BJ (cell line): Measurements from ENCODE around the gene TANGO2. TPM values are rescaled to one million over a fixed set of nuclear protein-coding genes. Genes with fewer than 3 reads are reported as not detected.

ENCODE experiments used
- CTCF ChIA-PET: fragments of 350-600 bp; formaldehyde crosslinking; extraction: SDS; loops from one replicate; lab custom pipeline; 2021; ENCODE audit warnings: antibody characterized with exemption, inconsistent platforms; lab: Yijun Ruan, JAX
- POLR2A ChIA-PET: fragments of 300-600 bp; sonication (Branson Sonifier 250); formaldehyde crosslinking; extraction: SDS; loops from one replicate; lab custom pipeline; 2021; ENCODE audit warnings: antibody characterized with exemption; lab: Charles Lee
- DNase-seq: peaks from one replicate; pipeline ENCODE4 v3.0.0-alpha.2; 2011; ENCODE audit warnings: low read depth
- H3K27me3 ChIP-seq: 2 replicates; pipeline ENCODE4 v1.6.0; 2011; ENCODE audit warnings: low read length; ENCODE audit not compliant: control insufficient read depth, insufficient read depth
- H3K36me3 ChIP-seq: 2 replicates; pipeline ENCODE4 v1.5.1; 2011; ENCODE audit warnings: low read length; ENCODE audit not compliant: control insufficient read depth, insufficient read depth
- H3K4me3 ChIP-seq: 2 replicates; pipeline ENCODE4 v1.5.1; 2011; ENCODE audit warnings: low read depth, mild to moderate bottlenecking, control low read depth, low read length
- polyA plus RNA-seq: library from polyadenylated mRNA; depleted of rRNA; stranded (reverse); fragments of >200 nt; gene quantifications from 2 replicates; pipeline ENCODE4 v1.2.3, GENCODE V29; 2011
- TF ChIP-seq, protein P1 (sequence below): IDR thresholded peaks from 2 replicates; pipeline ENCODE4 v1.5.1; 2011; ENCODE audit warnings: low read depth, mild to moderate bottlenecking, control low read depth, inconsistent platforms, low read length, moderate library complexity; ENCODE audit not compliant: insufficient read depth

The TANGO2 gene
- polyA plus RNA-seq, 1 experiment, result 51.7 TPM

DNA sequence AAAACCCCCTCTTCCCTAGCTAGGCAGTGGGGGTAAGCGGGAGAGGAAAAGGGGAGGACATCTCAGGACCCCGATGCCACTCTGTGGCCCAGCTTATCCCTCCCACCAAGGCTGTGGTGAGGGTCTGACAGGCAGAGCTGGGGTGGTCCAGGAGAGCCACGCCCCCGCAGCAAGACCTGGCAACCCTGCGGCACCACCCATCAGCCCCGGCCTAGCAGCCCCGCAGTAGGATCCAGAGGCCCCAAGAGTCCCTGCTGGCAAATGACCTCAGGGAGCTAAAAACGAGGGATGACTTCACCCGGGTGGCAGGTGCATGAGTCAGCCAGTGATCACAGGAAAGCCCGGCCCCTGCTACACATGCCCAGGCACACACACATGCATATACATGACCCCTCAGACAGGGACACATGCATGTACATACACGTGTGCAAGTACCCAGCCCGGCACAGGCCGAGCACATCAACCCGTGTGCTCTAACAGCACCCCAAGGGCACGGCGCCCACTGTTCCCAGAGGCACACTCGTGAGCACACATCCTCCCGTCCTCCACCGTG, 36.6 kb upstream of the TANGO2 start:
- ChIA-PET POLR2A (no interaction called here), CTCF (interaction anchor here (0.9 to 3.1 kb wide), 4 partner anchors 11 to 29 kb away, joined by 3 to 12 read pairs (median 4); no protein-coding TSS in a partner anchor)
- DNase-seq, result no peak
- Histone ChIP-seq H3K36me3 (no peaks in the 10 kb centered on the region), H3K27me3 (no peaks in the 10 kb centered on the region), H3K4me3 (no peak overlapping the region)
- TF ChIP-seq, protein P1, sequence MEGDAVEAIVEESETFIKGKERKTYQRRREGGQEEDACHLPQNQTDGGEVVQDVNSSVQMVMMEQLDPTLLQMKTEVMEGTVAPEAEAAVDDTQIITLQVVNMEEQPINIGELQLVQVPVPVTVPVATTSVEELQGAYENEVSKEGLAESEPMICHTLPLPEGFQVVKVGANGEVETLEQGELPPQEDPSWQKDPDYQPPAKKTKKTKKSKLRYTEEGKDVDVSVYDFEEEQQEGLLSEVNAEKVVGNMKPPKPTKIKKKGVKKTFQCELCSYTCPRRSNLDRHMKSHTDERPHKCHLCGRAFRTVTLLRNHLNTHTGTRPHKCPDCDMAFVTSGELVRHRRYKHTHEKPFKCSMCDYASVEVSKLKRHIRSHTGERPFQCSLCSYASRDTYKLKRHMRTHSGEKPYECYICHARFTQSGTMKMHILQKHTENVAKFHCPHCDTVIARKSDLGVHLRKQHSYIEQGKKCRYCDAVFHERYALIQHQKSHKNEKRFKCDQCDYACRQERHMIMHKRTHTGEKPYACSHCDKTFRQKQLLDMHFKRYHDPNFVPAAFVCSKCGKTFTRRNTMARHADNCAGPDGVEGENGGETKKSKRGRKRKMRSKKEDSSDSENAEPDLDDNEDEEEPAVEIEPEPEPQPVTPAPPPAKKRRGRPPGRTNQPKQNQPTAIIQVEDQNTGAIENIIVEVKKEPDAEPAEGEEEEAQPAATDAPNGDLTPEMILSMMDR, result no peak

DNA sequence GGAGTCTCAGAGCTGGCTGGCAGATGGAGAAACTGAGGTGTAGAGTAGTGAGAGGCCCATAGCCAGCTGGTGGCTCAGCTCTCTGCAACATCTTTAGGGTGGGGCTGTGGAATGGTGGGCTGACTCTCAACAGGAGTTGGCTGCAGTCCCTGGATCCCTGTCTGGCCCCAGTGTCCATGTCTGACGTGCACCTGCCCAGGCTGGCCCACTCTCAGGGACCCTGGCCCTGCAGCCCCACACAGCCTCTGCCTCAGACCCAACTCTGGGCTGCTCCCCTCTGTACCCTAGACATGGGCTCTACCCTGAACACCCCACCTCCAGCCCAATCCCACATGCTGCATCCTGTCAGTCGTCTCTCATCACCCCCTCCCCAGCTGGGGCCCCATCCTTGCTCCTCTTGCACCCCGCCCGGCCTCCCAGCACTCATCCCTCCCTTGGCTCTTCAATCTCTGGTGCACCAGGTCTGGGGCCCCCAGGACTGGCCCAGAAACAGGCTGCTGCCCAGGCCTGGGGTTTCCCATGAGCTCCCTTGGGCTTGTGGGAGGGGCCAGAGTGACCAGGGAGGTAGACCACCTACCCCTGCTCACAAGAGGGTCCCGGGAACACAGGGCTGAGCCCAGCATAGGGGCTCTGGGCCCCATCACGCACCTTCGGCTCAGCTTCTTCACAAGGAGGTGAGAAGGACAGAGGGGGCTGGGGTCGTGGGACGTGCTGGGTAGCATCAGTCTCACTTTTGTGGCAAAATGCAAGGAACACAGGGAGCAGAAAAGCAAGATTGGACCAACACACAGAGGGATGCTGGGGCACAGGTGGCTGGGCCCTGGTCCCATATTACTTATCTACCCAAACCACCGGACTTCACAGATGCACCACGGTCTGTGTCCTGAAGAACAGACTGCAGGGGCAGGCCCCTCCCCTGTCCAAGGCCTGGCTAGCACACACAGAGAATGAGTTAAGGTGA, 35.8 kb upstream of the TANGO2 start:
- ChIA-PET POLR2A (no interaction called here), CTCF (interaction anchor here (0.9 to 3.1 kb wide), 5 partner anchors 15 to 28 kb away, joined by 3 to 12 read pairs (median 4); no protein-coding TSS in a partner anchor)
- no peak for DNase-seq

DNA sequence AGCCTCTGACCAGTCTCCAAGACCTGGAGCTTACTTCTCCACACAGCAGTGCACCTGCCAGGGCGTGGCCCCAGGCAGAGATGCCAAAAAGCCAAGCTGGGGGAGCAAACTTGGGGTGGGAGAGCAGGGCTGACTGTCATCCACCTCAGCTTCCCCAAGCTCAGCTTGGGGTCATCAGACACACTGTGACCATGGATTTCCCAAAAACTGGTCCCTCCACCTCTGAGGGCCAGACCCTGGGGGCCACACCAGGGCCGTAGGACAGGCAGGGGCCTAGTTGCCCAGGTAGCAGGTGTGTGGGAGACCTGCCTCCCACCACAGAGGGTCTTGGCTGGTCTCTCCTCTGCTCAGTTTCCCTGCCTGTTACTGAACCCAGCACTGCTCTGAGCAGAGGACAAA, 34.9 kb upstream of the TANGO2 start:
- DNase-seq, result no peak
- Histone ChIP-seq H3K4me3 (peak overlapping the region; percentile 73), H3K27me3 (no peaks in the 10 kb centered on the region), H3K36me3 (no peaks in the 10 kb centered on the region; the same call in 1 of the 2 replicates)
- POLR2A ChIA-PET, result interaction anchor here (0.5 kb wide), 1 partner anchor 52 kb away, joined by 8 read pairs; no protein-coding TSS in a partner anchor
- TF ChIP-seq, protein P1, result no peak
- CTCF ChIA-PET, result interaction anchor here (1.1 to 1.4 kb wide), 2 partner anchors 19 to 27 kb away, joined by 3 to 4 read pairs; no protein-coding TSS in a partner anchor

More for the DNA sequence above, 35.8 kb upstream of the TANGO2 start:
- H3K27me3 ChIP-seq, result no peaks in the 10 kb centered on the region
- H3K4me3 ChIP-seq, result no peak overlapping the region
- H3K36me3 ChIP-seq, result no peaks in the 10 kb centered on the region; the same call in 1 of the 2 replicates
- TF ChIP-seq, protein P1, result no peak

DNA sequence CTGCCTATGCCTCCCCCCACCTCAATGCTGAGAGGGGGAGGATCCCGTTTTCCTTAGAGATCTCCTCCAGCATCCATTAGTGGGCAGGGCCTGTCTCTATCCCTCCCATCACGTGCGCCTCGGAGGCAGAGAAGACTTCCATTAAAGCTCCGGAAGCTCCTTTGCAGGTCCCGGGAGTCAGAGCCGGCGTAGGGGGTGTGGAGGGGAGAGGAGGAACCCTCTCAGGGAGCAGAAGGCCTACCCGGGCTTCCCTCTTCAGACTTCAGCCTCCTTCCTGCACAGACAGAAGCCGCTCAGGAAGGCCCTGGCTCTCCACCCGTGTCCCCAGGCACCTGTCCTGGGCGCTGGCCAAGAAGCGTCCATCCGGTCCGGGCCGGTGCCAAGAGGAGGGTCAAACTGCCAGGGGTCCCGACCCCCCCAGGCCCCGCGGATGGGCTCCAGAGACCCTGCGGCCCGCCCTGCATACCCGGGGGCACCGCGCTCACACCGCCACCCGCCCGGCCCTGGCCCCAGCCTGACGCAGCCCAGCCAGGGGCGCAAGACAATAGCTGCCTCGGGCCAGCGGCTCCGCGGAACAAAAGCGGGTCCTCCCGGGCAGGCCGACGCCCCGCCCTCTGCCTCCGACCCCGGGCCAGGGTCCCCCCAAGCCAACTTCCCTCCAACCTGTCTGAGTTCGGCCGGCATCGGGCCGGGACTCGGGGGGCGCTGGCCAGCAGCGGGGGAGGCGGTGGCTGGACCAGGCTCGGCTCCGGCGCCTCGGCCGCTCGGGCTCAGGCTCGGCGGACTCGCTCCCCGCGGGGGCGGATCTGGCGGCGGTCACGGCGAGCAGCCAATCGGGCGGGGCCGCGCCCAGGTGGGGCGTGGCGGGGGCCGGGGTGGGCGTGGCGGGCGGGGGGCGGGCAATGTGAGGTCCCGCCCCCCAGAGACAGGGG, 34.2 kb upstream of the TANGO2 start:
- no peak for DNase-seq
- H3K36me3 ChIP-seq, result no peaks in the 10 kb centered on the region; the same call in 1 of the 2 replicates
- peak overlapping the region; percentile 73 for H3K4me3 ChIP-seq
- TF ChIP-seq, protein P1, result no peak
- POLR2A ChIA-PET, result interaction anchor here (0.5 kb wide), 1 partner anchor 53 kb away, joined by 8 read pairs; no protein-coding TSS in a partner anchor
- no peaks in the 10 kb centered on the region for H3K27me3 ChIP-seq
- CTCF ChIA-PET, result interaction anchor here (1.1 to 1.4 kb wide), 2 partner anchors 20 to 27 kb away, joined by 3 to 4 read pairs; no protein-coding TSS in a partner anchor
